Karpas-422 (cell line): ENCODE data around the gene PPP1R12B. TPM values are rescaled to one million over a fixed set of nuclear protein-coding genes. Genes with fewer than 3 reads are reported as not detected.
"Not testable (repeated sequence)": the region's sequence is repeated elsewhere in the genome, so short reads cannot be mapped to it uniquely, and the experiment has no call there.

ENCODE experiments used
- DNase-seq: peaks from one replicate; pipeline ENCODE4 v3.0.0-alpha.2; 2015
- H2AFZ ChIP-seq: fragments of 200-600 bp; sonication (generic); 2 replicates; pipeline ENCODE4 v1.6.1; 2014; ENCODE audit warnings: antibody characterized with exemption, low read length, mixed read lengths
- H3K27ac ChIP-seq: fragments of 200-600 bp; sonication (generic); 2 replicates; pipeline ENCODE4 v1.5.1; 2014; ENCODE audit warnings: mild to moderate bottlenecking, low read length, moderate library complexity
- H3K27me3 ChIP-seq: fragments of 200-600 bp; sonication (generic); 2 replicates; pipeline ENCODE4 v1.6.1; 2014; ENCODE audit warnings: low read length, mixed read lengths
- H3K36me3 ChIP-seq: fragments of 200-600 bp; sonication (generic); 2 replicates; pipeline ENCODE4 v1.6.1; 2014; ENCODE audit warnings: low read length, mixed read lengths; ENCODE audit not compliant: insufficient read depth
- H3K4me1 ChIP-seq: fragments of 200-600 bp; sonication (generic); 2 replicates; pipeline ENCODE4 v1.6.1; 2014; ENCODE audit warnings: mild to moderate bottlenecking, low read length, mixed read lengths
- H3K4me2 ChIP-seq: fragments of 200-600 bp; sonication (generic); 2 replicates; pipeline ENCODE4 v1.6.1; 2014; ENCODE audit warnings: low read length, low read depth, mild to moderate bottlenecking; ENCODE audit not compliant: poor library complexity, severe bottlenecking
- H3K4me3 ChIP-seq: fragments of 200-600 bp; sonication (generic); 2 replicates; pipeline ENCODE4 v1.5.1; 2014; ENCODE audit warnings: mild to moderate bottlenecking, antibody characterized with exemption, low read length, mixed read lengths
- H3K79me2 ChIP-seq: fragments of 200-600 bp; sonication (generic); 2 replicates; pipeline ENCODE4 v1.6.1; 2014; ENCODE audit warnings: mild to moderate bottlenecking, low read length, mixed read lengths
- H3K9ac ChIP-seq: fragments of 200-600 bp; sonication (generic); 2 replicates; pipeline ENCODE4 v1.6.0; 2014; ENCODE audit warnings: low read length
- H3K9me2 ChIP-seq: fragments of 200-600 bp; sonication (generic), shearing (Covaris generic); replicated peaks from 2 replicates; pipeline ENCODE4 v1.6.0; 2014; ENCODE audit warnings: mild to moderate bottlenecking, low read length, moderate library complexity; ENCODE audit not compliant: insufficient read depth
- H3K9me3 ChIP-seq: fragments of 300-700, 200-600 bp; sonication (generic); 2 replicates; pipeline ENCODE4 v1.6.1; 2014; ENCODE audit warnings: low read length, mixed read lengths
- H4K20me1 ChIP-seq: fragments of 200-600 bp; sonication (generic); 2 replicates; pipeline ENCODE4 v1.6.1; 2014; ENCODE audit warnings: mild to moderate bottlenecking, antibody characterized with exemption, low read length, low read depth; ENCODE audit not compliant: insufficient read depth
- total RNA-seq: library from RNA; depleted of rRNA; stranded (reverse); fragments of >200 nt; shearing (Covaris generic); gene quantifications from 2 replicates; pipeline ENCODE4 v1.2.3, GENCODE V29; 2014; ENCODE audit warnings: low replicate concordance

PPP1R12B gene
- total RNA-seq, 1 experiment from 2014 or later = 8.4 TPM

DNA sequence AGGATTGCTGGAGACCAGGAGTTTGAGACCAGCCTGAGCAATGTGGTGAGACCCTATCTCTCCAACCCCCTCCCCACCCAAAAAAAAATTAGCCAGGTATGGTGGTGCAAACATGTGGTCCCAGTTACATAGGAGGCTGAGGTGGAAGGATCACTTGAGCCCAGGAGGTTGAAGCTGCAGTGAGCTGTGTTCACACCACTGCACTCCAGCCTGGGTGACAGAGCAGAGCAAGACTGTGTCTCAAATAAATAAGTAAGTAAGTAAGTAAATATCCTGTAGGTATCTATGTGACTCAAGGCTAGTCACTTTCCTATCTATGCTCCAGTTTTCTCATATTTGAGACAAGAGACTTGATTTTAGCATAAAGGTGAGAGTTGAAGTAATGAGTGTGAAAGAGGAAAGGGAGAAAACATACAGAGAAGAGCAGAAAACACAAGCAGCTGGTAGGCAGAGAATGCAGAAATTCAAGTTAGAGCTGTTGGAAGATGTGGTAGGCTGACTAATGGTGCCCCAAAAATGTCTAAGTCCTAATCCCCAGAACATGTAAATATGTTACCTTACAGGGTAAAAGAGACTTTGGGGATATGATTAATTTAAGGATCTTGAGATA, 7.5 kb downstream of the PPP1R12B start:
- no peak overlapping the region for H3K4me2 ChIP-seq
- H3K9me3 ChIP-seq = no peaks in the 10 kb centered on the region
- H3K36me3 ChIP-seq = no peaks in the 10 kb centered on the region
- H3K9me2 ChIP-seq = no peaks in the 10 kb centered on the region
- DNase-seq = no peak
- no peaks in the 10 kb centered on the region for H3K79me2 ChIP-seq
- no peaks in the 10 kb centered on the region for H3K4me1 ChIP-seq
- no peaks in the 10 kb centered on the region for H3K27me3 ChIP-seq
- no peak overlapping the region for H3K4me3 ChIP-seq
- H3K9ac ChIP-seq = no peak overlapping the region
- peaks cover 19% of the 10 kb centered on the region; the same call in 1 of the 2 replicates for H4K20me1 ChIP-seq
- no peak overlapping the region for H3K27ac ChIP-seq
- no peak overlapping the region for H2AFZ ChIP-seq

DNA sequence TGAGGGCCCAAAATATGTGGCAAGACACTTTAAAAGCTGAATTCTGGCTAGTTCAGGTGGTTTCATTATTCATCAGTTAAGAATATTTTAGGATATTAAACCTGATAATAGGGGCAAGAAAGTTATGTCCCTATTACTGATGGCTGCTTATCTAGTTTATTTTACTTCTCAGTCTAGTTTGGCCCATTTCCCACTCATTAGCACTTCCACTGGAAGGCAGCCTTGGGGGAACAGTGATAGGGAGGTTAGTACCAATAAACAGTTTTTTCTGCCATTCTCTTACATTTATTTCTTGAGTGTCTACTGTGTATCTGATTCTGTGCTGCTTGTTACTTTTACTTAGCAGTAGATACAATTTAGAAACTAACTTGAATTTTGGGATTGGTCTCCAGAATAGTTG, 9.0 kb downstream of the PPP1R12B start:
- Histone ChIP-seq H4K20me1 (peaks cover 19% of the 10 kb centered on the region; the same call in 1 of the 2 replicates), H3K4me3 (no peak overlapping the region), H3K27me3 (no peaks in the 10 kb centered on the region), H3K9ac (no peak overlapping the region), H3K27ac (no peak overlapping the region), H3K4me1 (no peaks in the 10 kb centered on the region), H3K4me2 (no peak overlapping the region), H3K9me2 (no peaks in the 10 kb centered on the region), H3K9me3 (no peaks in the 10 kb centered on the region), H2AFZ (no peak overlapping the region), H3K79me2 (no peaks in the 10 kb centered on the region), H3K36me3 (no peaks in the 10 kb centered on the region)
- no peak for DNase-seq

DNA sequence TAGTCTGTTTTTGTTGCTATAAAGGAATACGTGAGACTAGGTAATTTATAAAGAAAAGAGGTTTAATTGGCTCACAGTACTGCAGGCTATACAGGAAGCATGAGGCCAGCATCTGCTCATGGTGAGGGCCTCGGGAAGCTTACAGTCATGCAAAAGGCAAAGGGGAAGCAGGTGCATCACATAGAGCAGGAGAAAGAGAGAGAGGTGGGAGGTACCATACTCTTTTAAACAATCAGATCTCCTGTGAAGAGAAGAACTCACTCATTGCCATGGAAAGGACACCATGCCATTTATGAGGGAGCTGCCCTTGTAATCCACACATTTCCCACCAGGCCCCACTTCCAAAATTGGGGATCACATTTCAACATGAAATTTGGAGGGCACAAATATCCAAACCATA, 12.7 kb downstream of the PPP1R12B start:
- Histone ChIP-seq H3K27me3 (no peaks in the 10 kb centered on the region), H3K4me1 (no peaks in the 10 kb centered on the region), H3K79me2 (no peaks in the 10 kb centered on the region), H3K9ac (no peak overlapping the region), H3K36me3 (no peaks in the 10 kb centered on the region), H3K9me2 (no peaks in the 10 kb centered on the region), H4K20me1 (peaks cover 23% of the 10 kb centered on the region; the same call in 1 of the 2 replicates), H3K4me2 (no peak overlapping the region), H3K4me3 (no peak overlapping the region), H3K27ac (no peak overlapping the region), H3K9me3 (no peaks in the 10 kb centered on the region), H2AFZ (no peak overlapping the region)
- DNase-seq = no peak

DNA sequence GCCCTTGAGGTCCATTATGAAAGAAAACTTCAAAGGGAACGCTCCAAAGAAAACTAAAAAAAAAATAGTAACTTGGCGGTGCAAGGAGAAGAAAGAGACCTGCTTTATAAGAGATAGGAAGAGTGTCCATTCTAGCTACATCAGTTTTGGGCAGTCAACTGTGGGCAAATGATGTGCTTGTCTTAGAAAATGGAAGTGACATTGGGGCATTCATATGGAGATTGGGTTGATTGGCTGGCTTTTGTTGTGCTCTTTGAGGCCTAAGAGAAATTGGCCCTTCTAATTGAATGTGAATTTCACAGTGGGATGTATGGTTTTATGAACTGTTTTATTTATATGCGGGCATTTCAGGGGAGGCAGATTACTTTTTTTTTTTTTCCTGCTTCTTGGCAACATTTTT, 13.2 kb downstream of the PPP1R12B start:
- Histone ChIP-seq H3K27ac (no peak overlapping the region), H3K36me3 (no peaks in the 10 kb centered on the region), H3K4me2 (no peak overlapping the region), H3K9me3 (no peaks in the 10 kb centered on the region), H3K4me3 (no peak overlapping the region), H3K27me3 (no peaks in the 10 kb centered on the region), H3K9me2 (no peaks in the 10 kb centered on the region), H3K79me2 (no peaks in the 10 kb centered on the region), H4K20me1 (peaks cover 19% of the 10 kb centered on the region; the same call in 1 of the 2 replicates), H3K4me1 (no peaks in the 10 kb centered on the region), H3K9ac (no peak overlapping the region), H2AFZ (no peak overlapping the region)
- DNase-seq = no peak

DNA sequence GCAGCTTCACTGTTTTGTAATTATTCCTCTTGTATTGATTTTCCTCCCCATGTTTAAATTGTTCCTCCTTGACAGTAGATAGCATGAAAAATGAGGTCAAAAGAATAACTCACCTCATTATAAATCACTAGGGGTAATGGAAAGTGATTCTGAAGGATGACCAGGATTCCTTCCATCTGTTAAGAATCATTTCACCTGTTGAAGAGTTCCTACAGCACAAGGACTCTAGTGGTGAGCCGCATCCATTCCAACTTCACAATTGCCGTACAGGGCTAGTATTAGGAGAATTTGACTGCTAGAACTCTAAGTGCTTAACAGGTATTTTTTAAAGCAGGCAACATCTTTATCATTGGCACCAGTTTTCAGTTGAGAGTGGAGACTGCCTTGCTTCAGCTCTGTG, 13.7 kb downstream of the PPP1R12B start:
- Histone ChIP-seq H3K27ac (no peak overlapping the region), H3K79me2 (no peaks in the 10 kb centered on the region), H3K27me3 (no peaks in the 10 kb centered on the region), H3K9ac (no peak overlapping the region), H3K4me1 (no peaks in the 10 kb centered on the region), H3K4me3 (no peak overlapping the region), H3K36me3 (no peaks in the 10 kb centered on the region), H2AFZ (no peak overlapping the region), H4K20me1 (peaks cover 18% of the 10 kb centered on the region; the same call in 1 of the 2 replicates), H3K9me2 (no peaks in the 10 kb centered on the region), H3K9me3 (no peaks in the 10 kb centered on the region), H3K4me2 (no peak overlapping the region)
- DNase-seq = no peak

DNA sequence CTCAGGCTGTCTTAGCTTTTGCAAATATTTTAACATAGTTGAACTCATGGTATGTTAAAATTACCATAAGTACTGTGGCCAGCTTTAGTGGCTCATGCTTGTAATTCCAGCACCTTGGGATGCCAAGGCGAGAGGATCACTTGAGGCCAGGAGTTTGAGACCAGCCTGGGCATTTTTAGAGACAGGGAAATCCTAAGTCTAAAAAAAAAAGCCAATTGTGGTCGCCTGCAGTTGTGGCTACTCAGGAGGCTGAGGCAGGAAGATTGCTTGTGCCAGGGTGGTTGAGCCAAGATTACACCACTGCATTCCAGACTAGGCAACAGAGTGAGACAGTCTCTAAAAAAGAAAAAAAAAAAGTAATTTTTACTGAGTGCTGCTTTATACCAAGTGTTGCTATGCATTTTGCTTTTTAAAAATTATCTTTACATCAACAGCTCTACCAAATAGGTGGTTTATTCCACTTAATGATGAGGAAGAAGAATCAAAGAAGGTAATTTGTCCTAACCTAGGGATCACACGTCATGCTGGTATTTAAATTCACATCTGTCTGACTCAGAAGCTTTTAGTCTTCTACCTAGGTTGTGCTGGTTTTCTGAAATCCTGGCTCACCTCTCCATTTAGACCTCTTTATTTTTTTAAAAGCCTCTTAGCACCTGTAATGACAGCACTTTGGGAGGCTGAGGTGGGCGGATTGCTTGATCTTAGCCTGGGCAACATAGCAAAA, 16.8 kb downstream of the PPP1R12B start:
- no peaks in the 10 kb centered on the region for H3K36me3 ChIP-seq

DNA sequence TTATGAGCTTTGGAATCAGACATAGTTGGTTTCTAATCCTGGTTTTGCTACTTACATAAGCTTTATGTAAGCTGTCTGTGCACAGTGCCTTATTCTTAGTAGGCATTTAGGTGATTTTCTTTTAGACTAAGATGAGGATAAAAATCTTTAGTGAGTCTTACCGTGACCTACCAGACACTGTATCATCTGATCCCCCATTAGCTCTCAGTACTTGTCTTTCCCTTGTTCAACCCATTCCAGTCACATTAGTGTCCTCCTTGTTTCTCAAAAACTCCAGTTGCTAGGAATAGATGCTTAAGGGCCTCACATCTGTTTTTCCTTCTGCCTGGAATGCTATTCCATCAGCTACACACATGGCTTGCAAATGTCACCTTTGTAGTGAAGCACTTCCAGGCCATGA, 18.8 kb downstream of the PPP1R12B start:
- no peaks in the 10 kb centered on the region for H3K9me3 ChIP-seq
- peaks cover 11% of the 10 kb centered on the region; the same call in 1 of the 2 replicates for H4K20me1 ChIP-seq
- DNase-seq = no peak
- no peak overlapping the region for H3K27ac ChIP-seq
- no peaks in the 10 kb centered on the region for H3K79me2 ChIP-seq
- H2AFZ ChIP-seq = no peak overlapping the region
- H3K36me3 ChIP-seq = no peaks in the 10 kb centered on the region
- no peak overlapping the region for H3K4me2 ChIP-seq
- no peaks in the 10 kb centered on the region for H3K9me2 ChIP-seq
- no peak overlapping the region for H3K9ac ChIP-seq
- no peaks in the 10 kb centered on the region for H3K27me3 ChIP-seq
- no peaks in the 10 kb centered on the region for H3K4me1 ChIP-seq
- no peak overlapping the region for H3K4me3 ChIP-seq

More for the DNA sequence above, 16.8 kb downstream of the PPP1R12B start:
- peaks cover 11% of the 10 kb centered on the region; the same call in 1 of the 2 replicates for H4K20me1 ChIP-seq
- no peaks in the 10 kb centered on the region for H3K27me3 ChIP-seq
- H2AFZ ChIP-seq = no peak overlapping the region
- no peak for DNase-seq
- H3K4me3 ChIP-seq = no peak overlapping the region
- H3K27ac ChIP-seq = no peak overlapping the region
- H3K9me3 ChIP-seq = no peaks in the 10 kb centered on the region
- no peaks in the 10 kb centered on the region for H3K79me2 ChIP-seq
- H3K9me2 ChIP-seq = no peaks in the 10 kb centered on the region
- H3K4me2 ChIP-seq = no peak overlapping the region
- no peak overlapping the region for H3K9ac ChIP-seq
- H3K4me1 ChIP-seq = no peaks in the 10 kb centered on the region

DNA sequence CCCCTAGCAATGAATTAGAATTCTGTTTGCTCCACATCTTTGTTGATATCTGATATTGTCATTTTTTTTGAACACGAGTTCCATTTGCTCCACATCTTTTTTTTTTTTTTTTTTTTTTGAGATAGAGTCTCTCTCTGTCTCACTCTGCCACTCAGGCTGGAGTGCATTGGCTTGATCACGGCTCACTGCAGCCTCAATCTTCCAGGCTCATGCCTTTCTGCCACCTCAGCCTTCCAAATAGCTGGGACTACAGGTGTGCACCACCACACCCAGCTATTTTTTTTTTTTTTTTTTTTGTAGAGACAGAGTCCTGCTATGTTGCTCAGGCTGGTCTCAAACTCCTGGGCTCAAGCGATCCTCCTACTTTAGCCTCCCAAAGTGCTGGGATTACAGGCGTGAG, 22.4 kb downstream of the PPP1R12B start:
- H3K27ac ChIP-seq, H3K36me3 ChIP-seq, H3K4me1 ChIP-seq, DNase-seq, H3K9ac ChIP-seq, H3K9me3 ChIP-seq, H3K9me2 ChIP-seq, H3K4me2 ChIP-seq, H4K20me1 ChIP-seq, H3K79me2 ChIP-seq, H2AFZ ChIP-seq, H3K27me3 ChIP-seq, H3K4me3 ChIP-seq: not testable (repeated sequence)
